ENCODE measurements around the gene RPUSD1.

GRCh38 chr16:805474-805873, 17.3 kb upstream of the RPUSD1 start:
- no peak for TF ChIP-seq CTCF (IDR thresholded peaks at IDR 0.05)
- no peak for TF ChIP-seq POLR2A (IDR thresholded peaks at IDR 0.05)

Data from esophagus squamous epithelium (tissue), 4 donors.